GM06990 (cell line): ENCODE measurements around the gene TBL3.

Experiments
- DNase-seq: peaks from one replicate; pipeline ENCODE4 v3.0.0-alpha.2; 2011; ENCODE audit not compliant: insufficient read length; ENCODE audit errors: extremely low read depth
- H3K27me3 ChIP-seq: replicated peaks from 2 replicates; pipeline ENCODE4 v1.6.0; 2011; ENCODE audit warnings: low read length; ENCODE audit not compliant: control insufficient read depth, insufficient read depth
- H3K36me3 ChIP-seq: 2 replicates; pipeline ENCODE4 v1.5.1; 2011; ENCODE audit warnings: low read length; ENCODE audit not compliant: control insufficient read depth, insufficient read depth
- H3K4me3 ChIP-seq: replicated peaks from 2 replicates; pipeline ENCODE4 v1.5.1; 2011; ENCODE audit warnings: low read depth, mild to moderate bottlenecking, control low read depth, low read length
- TF ChIP-seq, protein P1 (sequence below): IDR thresholded peaks from 2 replicates; pipeline ENCODE4 v1.5.1; 2011; ENCODE audit warnings: low read length, control low read depth, mild to moderate bottlenecking, inconsistent platforms; ENCODE audit not compliant: insufficient read depth, poor library complexity, severe bottlenecking

The TBL3 gene

DNA sequence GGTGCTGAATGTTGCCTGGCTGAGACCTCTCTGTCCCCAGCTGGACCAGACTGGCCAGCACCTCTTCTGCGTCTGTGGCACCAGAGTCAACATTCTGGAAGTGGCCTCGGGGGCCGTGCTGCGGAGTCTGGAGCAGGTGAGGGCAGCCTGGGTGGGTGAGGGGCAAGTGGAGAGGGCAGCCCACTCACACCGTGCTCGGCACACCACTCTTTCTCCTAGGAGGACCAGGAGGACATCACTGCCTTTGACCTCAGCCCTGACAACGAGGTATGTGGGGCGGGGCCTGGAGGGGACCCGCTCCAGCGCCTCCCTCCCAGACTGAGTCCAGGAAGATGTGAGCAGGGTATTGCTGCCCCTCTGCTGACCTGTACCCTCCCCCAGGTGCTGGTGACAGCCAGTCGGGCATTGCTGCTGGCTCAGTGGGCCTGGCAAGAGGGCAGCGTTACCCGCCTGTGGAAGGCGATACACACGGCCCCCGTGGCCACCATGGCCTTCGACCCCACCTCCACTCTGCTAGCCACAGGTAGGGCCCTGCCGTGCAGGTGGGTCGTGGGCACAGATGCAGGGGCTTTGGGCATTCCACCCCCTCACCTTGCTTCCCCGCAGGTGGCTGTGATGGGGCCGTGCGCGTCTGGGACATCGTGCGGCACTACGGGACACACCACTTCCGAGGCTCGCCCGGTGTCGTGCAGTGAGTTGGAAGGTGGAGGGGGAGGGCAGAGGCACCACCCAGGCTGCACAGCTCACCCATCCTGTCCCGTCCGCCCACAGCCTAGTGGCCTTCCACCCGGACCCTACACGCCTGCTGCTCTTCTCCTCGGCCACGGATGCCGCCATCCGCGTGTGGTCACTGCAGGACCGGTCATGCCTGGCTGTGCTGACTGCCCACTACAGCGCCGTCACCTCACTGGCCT is 2.6 kb downstream of the TBL3 start:
- TF ChIP-seq, protein P1, sequence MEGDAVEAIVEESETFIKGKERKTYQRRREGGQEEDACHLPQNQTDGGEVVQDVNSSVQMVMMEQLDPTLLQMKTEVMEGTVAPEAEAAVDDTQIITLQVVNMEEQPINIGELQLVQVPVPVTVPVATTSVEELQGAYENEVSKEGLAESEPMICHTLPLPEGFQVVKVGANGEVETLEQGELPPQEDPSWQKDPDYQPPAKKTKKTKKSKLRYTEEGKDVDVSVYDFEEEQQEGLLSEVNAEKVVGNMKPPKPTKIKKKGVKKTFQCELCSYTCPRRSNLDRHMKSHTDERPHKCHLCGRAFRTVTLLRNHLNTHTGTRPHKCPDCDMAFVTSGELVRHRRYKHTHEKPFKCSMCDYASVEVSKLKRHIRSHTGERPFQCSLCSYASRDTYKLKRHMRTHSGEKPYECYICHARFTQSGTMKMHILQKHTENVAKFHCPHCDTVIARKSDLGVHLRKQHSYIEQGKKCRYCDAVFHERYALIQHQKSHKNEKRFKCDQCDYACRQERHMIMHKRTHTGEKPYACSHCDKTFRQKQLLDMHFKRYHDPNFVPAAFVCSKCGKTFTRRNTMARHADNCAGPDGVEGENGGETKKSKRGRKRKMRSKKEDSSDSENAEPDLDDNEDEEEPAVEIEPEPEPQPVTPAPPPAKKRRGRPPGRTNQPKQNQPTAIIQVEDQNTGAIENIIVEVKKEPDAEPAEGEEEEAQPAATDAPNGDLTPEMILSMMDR: no peak
- DNase-seq: peak; percentile 4
- Histone ChIP-seq H3K27me3 (no peaks in the 10 kb centered on the region), H3K36me3 (peaks cover 36% of the 10 kb centered on the region), H3K4me3 (no peak overlapping the region)

DNA sequence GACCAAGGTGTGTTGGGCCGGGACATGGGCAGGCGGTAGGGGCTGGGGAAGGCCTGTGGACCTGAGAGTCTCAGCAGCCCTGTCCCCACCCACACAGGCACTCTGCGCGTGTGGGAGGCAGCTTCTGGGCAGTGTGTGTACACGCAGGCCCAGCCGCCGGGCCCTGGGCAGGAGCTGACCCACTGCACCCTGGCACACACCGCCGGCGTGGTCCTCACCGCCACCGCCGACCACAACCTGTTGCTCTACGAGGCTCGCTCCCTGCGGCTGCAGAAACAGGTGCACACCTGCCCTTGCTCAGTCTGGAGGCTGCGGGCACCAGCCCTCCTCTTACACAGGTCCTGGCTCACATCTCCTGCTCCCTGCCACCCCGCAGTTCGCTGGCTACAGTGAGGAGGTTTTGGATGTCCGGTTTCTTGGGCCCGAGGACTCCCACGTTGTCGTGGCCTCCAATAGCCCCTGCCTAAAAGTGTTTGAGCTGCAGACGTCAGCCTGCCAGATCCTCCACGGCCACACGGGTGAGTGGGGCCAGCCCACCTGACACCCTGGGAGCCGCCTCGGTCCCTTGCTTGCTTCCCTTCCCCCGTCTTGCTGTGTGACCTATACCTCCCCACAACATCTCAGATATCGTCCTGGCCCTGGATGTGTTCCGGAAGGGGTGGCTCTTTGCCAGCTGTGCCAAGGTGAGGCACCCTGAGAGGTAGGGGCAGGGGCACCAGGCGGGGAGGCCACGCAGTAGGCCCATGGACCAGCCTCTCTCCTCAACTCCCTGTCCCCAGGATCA is 3.8 kb downstream of the TBL3 start:
- DNase-seq: no peak
- TF ChIP-seq, protein P1: no peak
- H3K36me3 ChIP-seq: peaks cover 36% of the 10 kb centered on the region
- H3K4me3 ChIP-seq: no peak overlapping the region
- no peaks in the 10 kb centered on the region; the same call in 1 of the 2 replicates for H3K27me3 ChIP-seq

DNA sequence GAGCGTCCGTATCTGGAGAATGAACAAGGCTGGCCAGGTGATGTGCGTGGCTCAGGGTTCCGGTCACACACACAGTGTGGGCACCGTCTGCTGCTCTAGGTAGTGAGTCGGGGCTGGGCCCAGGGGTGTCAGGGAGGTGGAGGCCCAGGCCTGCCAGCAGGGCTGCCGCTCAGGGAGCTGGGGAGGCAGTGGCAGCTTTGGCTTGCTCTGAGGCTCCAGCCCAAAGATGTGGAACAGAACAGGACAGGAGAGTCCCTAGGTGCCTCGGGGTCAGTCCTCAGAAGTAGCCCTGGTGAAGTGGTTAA is 4.3 kb downstream of the TBL3 start:
- TF ChIP-seq, protein P1: no peak
- Histone ChIP-seq H3K36me3 (peaks cover 36% of the 10 kb centered on the region), H3K4me3 (no peak overlapping the region), H3K27me3 (no peaks in the 10 kb centered on the region; the same call in 1 of the 2 replicates)
- DNase-seq: no peak

DNA sequence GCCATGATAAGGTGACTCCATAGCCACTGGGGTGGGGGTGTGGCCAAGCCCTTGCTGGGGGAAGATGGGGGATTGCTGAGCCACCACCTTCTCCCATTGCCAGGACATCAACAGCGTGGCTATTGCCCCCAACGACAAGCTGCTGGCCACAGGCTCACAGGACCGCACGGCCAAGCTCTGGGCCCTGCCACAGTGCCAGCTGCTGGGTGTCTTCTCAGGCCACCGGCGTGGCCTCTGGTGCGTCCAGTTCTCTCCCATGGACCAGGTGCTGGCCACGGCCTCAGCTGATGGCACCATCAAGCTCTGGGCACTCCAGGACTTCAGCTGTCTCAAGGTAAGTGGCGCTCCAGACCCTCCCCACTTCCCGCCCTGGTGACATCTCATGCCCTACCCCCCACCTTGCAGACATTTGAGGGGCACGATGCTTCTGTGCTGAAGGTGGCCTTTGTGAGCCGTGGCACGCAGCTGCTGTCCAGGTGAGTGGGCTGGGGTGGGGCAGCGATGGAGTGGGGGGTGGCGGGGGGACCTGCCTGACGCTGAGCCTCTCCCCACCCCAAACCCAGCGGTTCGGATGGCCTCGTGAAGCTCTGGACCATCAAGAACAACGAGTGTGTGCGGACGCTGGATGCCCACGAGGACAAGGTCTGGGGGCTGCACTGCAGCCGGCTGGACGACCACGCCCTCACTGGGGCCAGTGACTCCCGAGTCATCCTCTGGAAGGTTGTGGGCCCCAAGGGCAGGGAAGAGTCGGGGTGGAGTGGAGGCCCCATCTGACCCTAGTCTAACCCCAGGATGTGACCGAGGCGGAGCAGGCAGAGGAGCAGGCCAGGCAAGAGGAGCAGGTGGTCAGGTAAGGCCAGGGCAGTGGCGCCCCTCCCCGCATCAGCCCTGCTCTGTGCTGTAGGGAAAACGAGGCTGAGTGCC is 5.4 kb downstream of the TBL3 start:
- Histone ChIP-seq H3K4me3 (no peak overlapping the region), H3K36me3 (peaks cover 36% of the 10 kb centered on the region), H3K27me3 (no peaks in the 10 kb centered on the region; the same call in 1 of the 2 replicates)
- no peak for DNase-seq
- TF ChIP-seq, protein P1: no peak

DNA sequence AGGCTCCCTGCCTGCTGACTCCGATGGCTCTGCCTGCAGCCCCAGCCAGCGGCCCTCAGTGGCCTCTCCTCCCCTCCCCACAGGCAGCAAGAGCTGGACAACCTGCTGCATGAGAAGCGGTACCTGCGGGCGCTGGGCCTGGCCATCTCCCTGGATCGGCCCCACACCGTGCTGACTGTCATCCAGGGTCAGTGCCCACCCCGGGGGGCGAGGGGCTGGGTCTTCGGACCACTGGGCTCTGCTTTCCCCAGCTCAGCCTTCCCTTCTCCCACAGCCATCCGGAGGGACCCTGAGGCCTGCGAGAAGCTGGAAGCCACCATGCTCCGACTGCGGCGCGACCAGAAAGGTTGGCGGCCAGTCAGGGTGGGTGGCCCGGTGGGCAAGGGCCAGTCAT is 6.0 kb downstream of the TBL3 start:
- Histone ChIP-seq H3K36me3 (peaks cover 36% of the 10 kb centered on the region), H3K27me3 (no peaks in the 10 kb centered on the region; the same call in 1 of the 2 replicates), H3K4me3 (no peak overlapping the region)
- no peak for DNase-seq
- TF ChIP-seq, protein P1: no peak
